Activated T-helper 1 cell treated with anti-CD3 and anti-CD28 coated beads, Interleukin-12 subunit alpha, Interleukin-12 subunit beta, Interleukin-2, Interleukin-4 antibody, amounts not matched to agents 30 ng/mL and 10 ng/mL and 1 ng/mL, durations not matched to agents 14 hours and 24 hours and 36 hours (primary cell): ENCODE results near the gene ATG16L1. TPM values are rescaled to one million over a fixed set of nuclear protein-coding genes. Genes with fewer than 3 reads are reported as not detected.

Source experiments
- DNase-seq: peaks from one replicate; pipeline ENCODE4 v3.0.0; 2021; ENCODE audit warnings: low spot score
- H3K27ac Mint-ChIP-seq: one replicate; pipeline ENCODE4 v1.8.0; 2021; ENCODE audit warnings: mild to moderate bottlenecking, mixed read lengths
- H3K27me3 Mint-ChIP-seq: one replicate; pipeline ENCODE4 v1.8.0; 2022; ENCODE audit warnings: mild to moderate bottlenecking, moderate library complexity, mixed read lengths; ENCODE audit not compliant: insufficient read depth
- H3K36me3 Mint-ChIP-seq: one replicate; pipeline ENCODE4 v1.8.0; 2021; ENCODE audit warnings: low read depth, mixed read lengths
- H3K4me1 Mint-ChIP-seq: one replicate; pipeline ENCODE4 v1.8.0; 2021; ENCODE audit warnings: low read depth, mixed read lengths
- H3K4me3 Mint-ChIP-seq: one replicate; pipeline ENCODE4 v1.8.0; 2021; ENCODE audit warnings: mild to moderate bottlenecking, moderate library complexity, mixed read lengths
- H3K9me3 Mint-ChIP-seq: one replicate; pipeline ENCODE4 v1.8.0; 2021; ENCODE audit warnings: mixed read lengths
- intact Hi-C: fragments of 100-400 bp; cut with micrococcal nuclease; formaldehyde crosslinking; loops from one replicate; pipeline ENCODE4 v1.15.1; 2024
- total RNA-seq: library from RNA; stranded (reverse); gene quantifications from 2 replicates; pipeline ENCODE4 v1.2.3, GENCODE V29; 2022

Gene ATG16L1
- total RNA-seq, 1 donor from 2014 or later = 42.7 TPM

GRCh38 chr2:233250568-233250967 lies 905 bp upstream of the ATG16L1 start:
- Mint-ChIP-seq H3K4me3 (peak overlapping the region; percentile 93), H3K9me3 (no peaks in the 10 kb centered on the region), H3K27ac (peak overlapping the region; percentile 94), H3K4me1 (peaks cover 63% of the 10 kb centered on the region), H3K36me3 (peaks cover 15% of the 10 kb centered on the region), H3K27me3 (no peaks in the 10 kb centered on the region)
- intact Hi-C loops = loop anchor here (5.0 to 10.0 kb wide), 7 partner anchors 73 to 1468 kb away; partner anchors contain the start of genes GIGYF2, HJURP and PDE6D
- no peak for DNase-seq

GRCh38 chr2:233250985-233251305 lies 528 bp upstream of the ATG16L1 start:
- Mint-ChIP-seq H3K27me3 (no peaks in the 10 kb centered on the region), H3K4me1 (peaks cover 67% of the 10 kb centered on the region), H3K9me3 (no peaks in the 10 kb centered on the region), H3K27ac (peak overlapping the region; percentile 94), H3K36me3 (peaks cover 19% of the 10 kb centered on the region), H3K4me3 (peak overlapping the region; percentile 93)
- DNase-seq = no peak
- intact Hi-C loops = loop anchor here (1.0 to 10.0 kb wide), 14 partner anchors 17 to 1469 kb away; partner anchors contain the start of genes EIF4E2, GIGYF2, HJURP and INPP5D

- Mint-ChIP-seq H3K36me3 (peaks cover 28% of the 10 kb centered on the region), H3K4me1 (peaks cover 64% of the 10 kb centered on the region), H3K27ac (peak overlapping the region; percentile 94), H3K27me3 (no peaks in the 10 kb centered on the region), H3K4me3 (peak overlapping the region; percentile 93), H3K9me3 (no peaks in the 10 kb centered on the region)
- intact Hi-C loops = loop anchor here (1.0 to 10.0 kb wide), 8 partner anchors 16 to 1470 kb away; partner anchors contain the start of genes GIGYF2, HJURP and PDE6D
- DNase-seq = no peak
These were observed 754 bp downstream of the ATG16L1 start for GRCh38 chr2:233252227-233252626.

- H3K27ac Mint-ChIP-seq = peak overlapping the region; percentile 55
- H3K36me3 Mint-ChIP-seq = peaks cover 50% of the 10 kb centered on the region
- H3K4me1 Mint-ChIP-seq = peaks cover 67% of the 10 kb centered on the region
- DNase-seq = no peak
- H3K9me3 Mint-ChIP-seq = no peaks in the 10 kb centered on the region
- intact Hi-C loops = loop anchor here (10.0 kb wide), 1 partner anchor 600 kb away; the partner anchor contains the start of gene HJURP
- H3K27me3 Mint-ChIP-seq = no peaks in the 10 kb centered on the region
- peak overlapping the region; percentile 16 for H3K4me3 Mint-ChIP-seq
These were observed 3.7 kb downstream of the ATG16L1 start for GRCh38 chr2:233255151-233255550.

- H3K9me3 Mint-ChIP-seq = no peaks in the 10 kb centered on the region
- intact Hi-C loops = loop anchor here (10.0 kb wide), 1 partner anchor 599 kb away; the partner anchor contains the start of gene HJURP
- H3K36me3 Mint-ChIP-seq = peaks cover 51% of the 10 kb centered on the region
- no peaks in the 10 kb centered on the region for H3K27me3 Mint-ChIP-seq
- no peak overlapping the region for H3K27ac Mint-ChIP-seq
- H3K4me3 Mint-ChIP-seq = no peak overlapping the region
- no peak for DNase-seq
- H3K4me1 Mint-ChIP-seq = peaks cover 62% of the 10 kb centered on the region
These were observed 4.6 kb downstream of the ATG16L1 start for GRCh38 chr2:233256048-233256447.

GRCh38 chr2:233258211-233258610 lies 6.7 kb downstream of the ATG16L1 start:
- H3K9me3 Mint-ChIP-seq = no peaks in the 10 kb centered on the region
- H3K4me1 Mint-ChIP-seq = peaks cover 72% of the 10 kb centered on the region
- H3K4me3 Mint-ChIP-seq = no peak overlapping the region
- peaks cover 66% of the 10 kb centered on the region for H3K36me3 Mint-ChIP-seq
- no peaks in the 10 kb centered on the region for H3K27me3 Mint-ChIP-seq
- no peak for DNase-seq
- H3K27ac Mint-ChIP-seq = no peak overlapping the region
- intact Hi-C loops = loop anchor here (10.0 kb wide), 1 partner anchor 597 kb away; the partner anchor contains the start of gene HJURP

GRCh38 chr2:233259730-233260129 lies 8.3 kb downstream of the ATG16L1 start:
- DNase-seq = no peak
- intact Hi-C loops = loop anchor here (10.0 kb wide), 2 partner anchors 305 to 595 kb away; partner anchors contain the start of genes HJURP and USP40
- Mint-ChIP-seq H3K36me3 (peaks cover 71% of the 10 kb centered on the region), H3K4me1 (peaks cover 62% of the 10 kb centered on the region), H3K27ac (peak overlapping the region; percentile 70), H3K4me3 (no peak overlapping the region), H3K27me3 (no peaks in the 10 kb centered on the region), H3K9me3 (no peaks in the 10 kb centered on the region)

GRCh38 chr2:233260661-233261060 lies 9.2 kb downstream of the ATG16L1 start:
- H3K9me3 Mint-ChIP-seq = no peaks in the 10 kb centered on the region
- H3K36me3 Mint-ChIP-seq = peaks cover 70% of the 10 kb centered on the region
- no peaks in the 10 kb centered on the region for H3K27me3 Mint-ChIP-seq
- H3K4me1 Mint-ChIP-seq = peaks cover 55% of the 10 kb centered on the region
- DNase-seq = no peak
- H3K27ac Mint-ChIP-seq = no peak overlapping the region
- intact Hi-C loops = loop anchor here (10.0 kb wide), 1 partner anchor 304 kb away; the partner anchor contains the start of gene USP40
- H3K4me3 Mint-ChIP-seq = no peak overlapping the region

- no peak overlapping the region for H3K4me3 Mint-ChIP-seq
- no peak for DNase-seq
- H3K27me3 Mint-ChIP-seq = no peaks in the 10 kb centered on the region
- no peaks in the 10 kb centered on the region for H3K9me3 Mint-ChIP-seq
- H3K27ac Mint-ChIP-seq = peak overlapping the region; percentile 76
- peaks cover 73% of the 10 kb centered on the region for H3K36me3 Mint-ChIP-seq
- intact Hi-C loops = loop anchor here (10.0 kb wide), 1 partner anchor 303 kb away; the partner anchor contains the start of gene USP40
- peaks cover 64% of the 10 kb centered on the region for H3K4me1 Mint-ChIP-seq
These were observed 10.5 kb downstream of the ATG16L1 start for GRCh38 chr2:233261819-233262555.

- intact Hi-C loops = loop anchor here (10.0 kb wide), 1 partner anchor 302 kb away; the partner anchor contains the start of gene USP40
- DNase-seq = no peak
- peaks cover 71% of the 10 kb centered on the region for H3K36me3 Mint-ChIP-seq
- no peak overlapping the region for H3K4me3 Mint-ChIP-seq
- peaks cover 70% of the 10 kb centered on the region for H3K4me1 Mint-ChIP-seq
- H3K9me3 Mint-ChIP-seq = no peaks in the 10 kb centered on the region
- H3K27ac Mint-ChIP-seq = peak overlapping the region; percentile 76
- no peaks in the 10 kb centered on the region for H3K27me3 Mint-ChIP-seq
These were observed 11.1 kb downstream of the ATG16L1 start for GRCh38 chr2:233262562-233262961.

GRCh38 chr2:233263045-233263570 lies 11.6 kb downstream of the ATG16L1 start:
- H3K27me3 Mint-ChIP-seq = no peaks in the 10 kb centered on the region
- intact Hi-C loops = loop anchor here (10.0 kb wide), 1 partner anchor 302 kb away; the partner anchor contains the start of gene USP40
- peaks cover 72% of the 10 kb centered on the region for H3K4me1 Mint-ChIP-seq
- no peak for DNase-seq
- no peaks in the 10 kb centered on the region for H3K9me3 Mint-ChIP-seq
- no peak overlapping the region for H3K4me3 Mint-ChIP-seq
- H3K27ac Mint-ChIP-seq = no peak overlapping the region
- peaks cover 73% of the 10 kb centered on the region for H3K36me3 Mint-ChIP-seq

GRCh38 chr2:233264667-233265066 lies 13.2 kb downstream of the ATG16L1 start:
- intact Hi-C loops = loop anchor here (5.0 to 10.0 kb wide), 2 partner anchors 300 to 412 kb away; partner anchors contain the start of gene USP40
- Mint-ChIP-seq H3K27ac (no peak overlapping the region), H3K4me3 (no peak overlapping the region), H3K36me3 (peaks cover 72% of the 10 kb centered on the region), H3K4me1 (peaks cover 72% of the 10 kb centered on the region), H3K9me3 (no peaks in the 10 kb centered on the region), H3K27me3 (no peaks in the 10 kb centered on the region)
- DNase-seq = no peak
